Parathyroid adenoma (tissue), 2 donors: ENCODE data around the gene HDAC4.

Source experiments
- H2AFZ ChIP-seq: fragments of 300-600 bp; sonication (generic); one replicate; pipeline ENCODE4 v1.7.0; 2017; ENCODE audit warnings: antibody characterized with exemption, mild to moderate bottlenecking
- H3K27ac ChIP-seq: fragments of 300-600 bp; sonication (generic); one replicate; pipeline ENCODE4 v1.7.0; 2017
- H3K27me3 ChIP-seq: fragments of 300-600 bp; sonication (generic); one replicate; pipeline ENCODE4 v1.7.0; 2017; ENCODE audit warnings: low read length; ENCODE audit not compliant: control insufficient read depth, insufficient read depth
- H3K36me3 ChIP-seq: fragments of 300-600 bp; sonication (generic); one replicate; pipeline ENCODE4 v1.7.0; 2017; ENCODE audit warnings: low read length; ENCODE audit not compliant: control insufficient read depth, insufficient read depth
- H3K4me1 ChIP-seq: fragments of 300-600 bp; sonication (generic); one replicate; pipeline ENCODE4 v1.7.0; 2017; ENCODE audit warnings: control low read depth
- H3K4me2 ChIP-seq: fragments of 300-600 bp; sonication (generic); one replicate; pipeline ENCODE4 v1.7.0; 2017; ENCODE audit warnings: low read length
- H3K4me3 ChIP-seq: fragments of 300-600 bp; sonication (generic); one replicate; pipeline ENCODE4 v1.7.0; 2017; ENCODE audit warnings: low read depth, low read length
- H3K79me2 ChIP-seq: fragments of 300-600 bp; sonication (generic); one replicate; pipeline ENCODE4 v1.7.0; 2017; ENCODE audit warnings: control low read depth
- H3K9ac ChIP-seq: fragments of 300-600 bp; sonication (generic); one replicate; pipeline ENCODE4 v1.7.0; 2017; ENCODE audit warnings: mild to moderate bottlenecking
- H3K9me3 ChIP-seq: fragments of 300-600 bp; sonication (generic); one replicate; pipeline ENCODE4 v1.7.0; 2017; ENCODE audit warnings: low read length; ENCODE audit not compliant: control insufficient read depth
- TF ChIP-seq, protein P1 (sequence below): fragments of 300-600 bp; sonication (generic); IDR thresholded peaks from one replicate; pipeline ENCODE4 v1.7.0; 2017; ENCODE audit warnings: antibody characterized with exemption, mild to moderate bottlenecking
- donor health status: primary hyperparathyroidism.

Gene HDAC4

DNA sequence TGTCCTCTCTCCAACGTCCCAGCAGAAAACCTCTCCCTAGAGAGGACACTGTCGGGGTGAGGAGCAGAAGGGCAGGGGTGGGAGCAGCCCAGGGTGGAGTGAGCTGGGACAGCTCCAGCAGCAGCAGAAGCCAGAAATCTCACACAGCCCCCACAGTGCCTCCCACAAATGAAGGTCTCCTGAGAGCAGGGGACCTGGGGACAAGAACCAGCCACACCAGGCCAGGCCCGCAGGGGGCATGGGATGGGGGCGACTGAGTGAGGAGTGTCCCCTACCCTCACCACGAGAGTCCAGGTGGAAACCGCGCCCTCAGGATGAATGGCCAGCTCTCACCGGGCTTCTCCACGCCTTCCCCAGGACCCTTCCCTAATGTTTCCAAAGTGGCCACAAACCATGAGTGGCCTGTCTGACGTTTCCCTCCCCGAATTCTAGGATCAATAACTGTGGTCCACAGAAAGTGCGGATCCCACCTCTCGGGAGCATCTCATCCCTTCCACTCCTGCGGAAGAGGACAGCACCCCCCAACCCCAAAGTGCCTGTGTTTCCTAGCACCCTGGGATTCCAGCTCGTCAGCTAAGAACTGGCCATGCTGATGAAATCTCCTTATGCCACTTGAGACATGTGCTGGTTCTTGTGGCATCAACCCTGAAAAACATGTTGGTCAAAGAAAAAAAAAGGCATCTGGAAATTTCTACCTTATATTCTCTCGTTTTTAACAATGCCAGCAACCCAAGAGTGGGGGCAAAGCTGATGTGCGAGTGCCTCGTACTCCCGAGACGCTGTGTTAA lies 121.1 kb downstream of the HDAC4 start:
- no peak overlapping the region for H3K27ac ChIP-seq
- H3K4me3 ChIP-seq: no peak overlapping the region
- no peak overlapping the region for H3K9ac ChIP-seq
- no peaks in the 10 kb centered on the region for H3K27me3 ChIP-seq
- TF ChIP-seq, protein P1, sequence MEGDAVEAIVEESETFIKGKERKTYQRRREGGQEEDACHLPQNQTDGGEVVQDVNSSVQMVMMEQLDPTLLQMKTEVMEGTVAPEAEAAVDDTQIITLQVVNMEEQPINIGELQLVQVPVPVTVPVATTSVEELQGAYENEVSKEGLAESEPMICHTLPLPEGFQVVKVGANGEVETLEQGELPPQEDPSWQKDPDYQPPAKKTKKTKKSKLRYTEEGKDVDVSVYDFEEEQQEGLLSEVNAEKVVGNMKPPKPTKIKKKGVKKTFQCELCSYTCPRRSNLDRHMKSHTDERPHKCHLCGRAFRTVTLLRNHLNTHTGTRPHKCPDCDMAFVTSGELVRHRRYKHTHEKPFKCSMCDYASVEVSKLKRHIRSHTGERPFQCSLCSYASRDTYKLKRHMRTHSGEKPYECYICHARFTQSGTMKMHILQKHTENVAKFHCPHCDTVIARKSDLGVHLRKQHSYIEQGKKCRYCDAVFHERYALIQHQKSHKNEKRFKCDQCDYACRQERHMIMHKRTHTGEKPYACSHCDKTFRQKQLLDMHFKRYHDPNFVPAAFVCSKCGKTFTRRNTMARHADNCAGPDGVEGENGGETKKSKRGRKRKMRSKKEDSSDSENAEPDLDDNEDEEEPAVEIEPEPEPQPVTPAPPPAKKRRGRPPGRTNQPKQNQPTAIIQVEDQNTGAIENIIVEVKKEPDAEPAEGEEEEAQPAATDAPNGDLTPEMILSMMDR: no peak
- H3K4me2 ChIP-seq: no peak overlapping the region
- H3K4me1 ChIP-seq: no peaks in the 10 kb centered on the region
- no peaks in the 10 kb centered on the region for H3K9me3 ChIP-seq
- H3K79me2 ChIP-seq: peaks cover 32% of the 10 kb centered on the region
- no peak overlapping the region for H2AFZ ChIP-seq
- H3K36me3 ChIP-seq: no peaks in the 10 kb centered on the region

DNA sequence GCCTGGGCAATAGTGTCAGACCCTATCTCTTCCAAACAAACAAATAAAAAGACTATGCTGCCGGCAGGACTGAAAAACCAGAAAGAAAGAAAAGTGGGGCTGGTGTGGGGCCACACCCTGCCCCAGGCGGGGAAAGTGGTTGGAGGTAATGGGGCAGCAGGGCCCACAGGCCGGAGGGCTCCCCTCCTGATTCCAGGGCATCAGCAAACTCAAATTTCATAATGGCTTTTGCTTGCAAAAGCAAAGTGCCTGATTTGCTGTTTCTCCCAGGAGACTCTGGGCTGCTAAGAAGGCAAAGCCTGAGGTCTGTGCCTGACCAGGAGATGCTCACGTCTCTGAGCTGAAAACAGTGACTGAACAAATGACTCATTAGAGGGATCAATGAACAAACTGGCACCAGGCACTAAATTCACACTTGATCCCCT lies 121.9 kb downstream of the HDAC4 start:
- Histone ChIP-seq H3K9me3 (no peaks in the 10 kb centered on the region), H3K4me1 (no peaks in the 10 kb centered on the region), H3K27ac (no peak overlapping the region), H3K4me3 (no peak overlapping the region), H3K4me2 (no peak overlapping the region), H3K9ac (no peak overlapping the region), H3K36me3 (no peaks in the 10 kb centered on the region), H3K27me3 (no peaks in the 10 kb centered on the region), H3K79me2 (peaks cover 26% of the 10 kb centered on the region), H2AFZ (no peak overlapping the region)
- TF ChIP-seq, protein P1: no peak

DNA sequence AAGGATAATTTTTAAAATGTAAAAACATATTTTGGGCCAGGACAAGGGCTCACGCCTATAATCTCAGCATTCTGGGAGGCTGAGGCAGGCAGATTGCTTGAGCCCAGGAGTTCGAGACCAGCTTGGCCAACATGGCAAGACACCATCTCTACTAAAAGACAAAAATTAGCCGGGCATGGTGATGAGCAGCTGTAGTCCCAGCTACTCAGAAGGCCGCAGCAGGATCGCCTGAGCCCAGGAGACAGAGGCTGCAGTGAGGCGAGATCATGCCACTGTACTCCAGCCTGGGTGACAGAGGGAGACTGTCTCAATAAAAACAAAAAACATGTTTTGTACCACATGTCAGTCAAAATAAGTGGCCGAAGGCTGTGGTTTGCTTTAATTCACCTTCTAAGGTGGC lies 122.5 kb downstream of the HDAC4 start:
- H3K27ac ChIP-seq: no peak overlapping the region

DNA sequence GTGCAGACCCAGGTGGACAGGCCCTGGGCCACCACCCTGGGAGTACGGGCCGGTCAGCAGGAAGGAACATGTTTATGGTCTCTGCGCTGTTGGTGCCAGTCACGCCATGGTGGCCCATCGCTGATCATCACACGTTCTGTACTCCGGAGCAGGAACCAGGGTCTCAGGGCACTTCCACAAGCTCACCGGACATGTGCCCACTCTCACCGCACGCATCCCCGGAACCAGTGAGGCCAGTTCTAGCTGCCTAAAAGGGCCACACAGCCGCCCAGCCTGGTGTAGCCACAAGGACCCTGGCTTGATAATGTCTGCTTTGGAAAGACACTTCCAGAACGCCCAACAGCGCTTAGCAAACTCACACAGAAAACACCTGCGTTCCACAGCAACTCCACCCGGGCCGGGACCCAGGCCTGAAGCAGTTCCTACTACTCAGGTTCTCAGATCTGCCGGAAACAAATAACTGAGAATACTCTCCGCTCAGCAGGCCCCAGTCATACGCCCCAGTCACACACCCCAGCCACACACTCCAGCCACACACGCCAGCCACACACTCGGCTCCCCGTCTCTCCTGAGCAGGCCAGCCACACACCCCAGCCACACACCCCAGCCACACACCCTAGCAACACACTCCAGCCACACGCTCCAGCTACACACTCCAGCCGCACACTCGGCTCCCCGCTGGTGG lies 123.3 kb downstream of the HDAC4 start:
- H3K9me3 ChIP-seq: no peaks in the 10 kb centered on the region
- no peak overlapping the region for H3K9ac ChIP-seq
- H3K27ac ChIP-seq: no peak overlapping the region
- H2AFZ ChIP-seq: no peak overlapping the region
- no peak overlapping the region for H3K4me3 ChIP-seq
- no peak overlapping the region for H3K4me2 ChIP-seq
- H3K27me3 ChIP-seq: no peaks in the 10 kb centered on the region
- no peaks in the 10 kb centered on the region for H3K4me1 ChIP-seq
- no peaks in the 10 kb centered on the region for H3K36me3 ChIP-seq
- H3K79me2 ChIP-seq: peaks cover 20% of the 10 kb centered on the region
- TF ChIP-seq, protein P1: no peak

More for the DNA sequence above, 122.5 kb downstream of the HDAC4 start:
- H3K9ac ChIP-seq: no peak overlapping the region
- H3K4me1 ChIP-seq: no peaks in the 10 kb centered on the region
- H3K4me2 ChIP-seq: no peak overlapping the region
- H3K27me3 ChIP-seq: no peaks in the 10 kb centered on the region
- H3K79me2 ChIP-seq: peaks cover 24% of the 10 kb centered on the region
- no peak overlapping the region for H2AFZ ChIP-seq
- no peaks in the 10 kb centered on the region for H3K36me3 ChIP-seq
- H3K9me3 ChIP-seq: no peaks in the 10 kb centered on the region
- H3K4me3 ChIP-seq: no peak overlapping the region
- TF ChIP-seq, protein P1: no peak
